Measurements from ENCODE around the gene DNAJC5. TPM values are rescaled to one million over a fixed set of nuclear protein-coding genes. Genes with fewer than 3 reads are reported as not detected.

Gene DNAJC5
- total and polyA plus RNA-seq, 2 of the 8 experiments (the other 6 are each of a cell fraction or from before 2014, with no cell fraction given) = 19.2 to 31.2 TPM

GRCh38 chr20:63863021-63863797 lies 31.7 kb upstream of the DNAJC5 start (continued):
- TF ChIP-seq, protein P1, sequence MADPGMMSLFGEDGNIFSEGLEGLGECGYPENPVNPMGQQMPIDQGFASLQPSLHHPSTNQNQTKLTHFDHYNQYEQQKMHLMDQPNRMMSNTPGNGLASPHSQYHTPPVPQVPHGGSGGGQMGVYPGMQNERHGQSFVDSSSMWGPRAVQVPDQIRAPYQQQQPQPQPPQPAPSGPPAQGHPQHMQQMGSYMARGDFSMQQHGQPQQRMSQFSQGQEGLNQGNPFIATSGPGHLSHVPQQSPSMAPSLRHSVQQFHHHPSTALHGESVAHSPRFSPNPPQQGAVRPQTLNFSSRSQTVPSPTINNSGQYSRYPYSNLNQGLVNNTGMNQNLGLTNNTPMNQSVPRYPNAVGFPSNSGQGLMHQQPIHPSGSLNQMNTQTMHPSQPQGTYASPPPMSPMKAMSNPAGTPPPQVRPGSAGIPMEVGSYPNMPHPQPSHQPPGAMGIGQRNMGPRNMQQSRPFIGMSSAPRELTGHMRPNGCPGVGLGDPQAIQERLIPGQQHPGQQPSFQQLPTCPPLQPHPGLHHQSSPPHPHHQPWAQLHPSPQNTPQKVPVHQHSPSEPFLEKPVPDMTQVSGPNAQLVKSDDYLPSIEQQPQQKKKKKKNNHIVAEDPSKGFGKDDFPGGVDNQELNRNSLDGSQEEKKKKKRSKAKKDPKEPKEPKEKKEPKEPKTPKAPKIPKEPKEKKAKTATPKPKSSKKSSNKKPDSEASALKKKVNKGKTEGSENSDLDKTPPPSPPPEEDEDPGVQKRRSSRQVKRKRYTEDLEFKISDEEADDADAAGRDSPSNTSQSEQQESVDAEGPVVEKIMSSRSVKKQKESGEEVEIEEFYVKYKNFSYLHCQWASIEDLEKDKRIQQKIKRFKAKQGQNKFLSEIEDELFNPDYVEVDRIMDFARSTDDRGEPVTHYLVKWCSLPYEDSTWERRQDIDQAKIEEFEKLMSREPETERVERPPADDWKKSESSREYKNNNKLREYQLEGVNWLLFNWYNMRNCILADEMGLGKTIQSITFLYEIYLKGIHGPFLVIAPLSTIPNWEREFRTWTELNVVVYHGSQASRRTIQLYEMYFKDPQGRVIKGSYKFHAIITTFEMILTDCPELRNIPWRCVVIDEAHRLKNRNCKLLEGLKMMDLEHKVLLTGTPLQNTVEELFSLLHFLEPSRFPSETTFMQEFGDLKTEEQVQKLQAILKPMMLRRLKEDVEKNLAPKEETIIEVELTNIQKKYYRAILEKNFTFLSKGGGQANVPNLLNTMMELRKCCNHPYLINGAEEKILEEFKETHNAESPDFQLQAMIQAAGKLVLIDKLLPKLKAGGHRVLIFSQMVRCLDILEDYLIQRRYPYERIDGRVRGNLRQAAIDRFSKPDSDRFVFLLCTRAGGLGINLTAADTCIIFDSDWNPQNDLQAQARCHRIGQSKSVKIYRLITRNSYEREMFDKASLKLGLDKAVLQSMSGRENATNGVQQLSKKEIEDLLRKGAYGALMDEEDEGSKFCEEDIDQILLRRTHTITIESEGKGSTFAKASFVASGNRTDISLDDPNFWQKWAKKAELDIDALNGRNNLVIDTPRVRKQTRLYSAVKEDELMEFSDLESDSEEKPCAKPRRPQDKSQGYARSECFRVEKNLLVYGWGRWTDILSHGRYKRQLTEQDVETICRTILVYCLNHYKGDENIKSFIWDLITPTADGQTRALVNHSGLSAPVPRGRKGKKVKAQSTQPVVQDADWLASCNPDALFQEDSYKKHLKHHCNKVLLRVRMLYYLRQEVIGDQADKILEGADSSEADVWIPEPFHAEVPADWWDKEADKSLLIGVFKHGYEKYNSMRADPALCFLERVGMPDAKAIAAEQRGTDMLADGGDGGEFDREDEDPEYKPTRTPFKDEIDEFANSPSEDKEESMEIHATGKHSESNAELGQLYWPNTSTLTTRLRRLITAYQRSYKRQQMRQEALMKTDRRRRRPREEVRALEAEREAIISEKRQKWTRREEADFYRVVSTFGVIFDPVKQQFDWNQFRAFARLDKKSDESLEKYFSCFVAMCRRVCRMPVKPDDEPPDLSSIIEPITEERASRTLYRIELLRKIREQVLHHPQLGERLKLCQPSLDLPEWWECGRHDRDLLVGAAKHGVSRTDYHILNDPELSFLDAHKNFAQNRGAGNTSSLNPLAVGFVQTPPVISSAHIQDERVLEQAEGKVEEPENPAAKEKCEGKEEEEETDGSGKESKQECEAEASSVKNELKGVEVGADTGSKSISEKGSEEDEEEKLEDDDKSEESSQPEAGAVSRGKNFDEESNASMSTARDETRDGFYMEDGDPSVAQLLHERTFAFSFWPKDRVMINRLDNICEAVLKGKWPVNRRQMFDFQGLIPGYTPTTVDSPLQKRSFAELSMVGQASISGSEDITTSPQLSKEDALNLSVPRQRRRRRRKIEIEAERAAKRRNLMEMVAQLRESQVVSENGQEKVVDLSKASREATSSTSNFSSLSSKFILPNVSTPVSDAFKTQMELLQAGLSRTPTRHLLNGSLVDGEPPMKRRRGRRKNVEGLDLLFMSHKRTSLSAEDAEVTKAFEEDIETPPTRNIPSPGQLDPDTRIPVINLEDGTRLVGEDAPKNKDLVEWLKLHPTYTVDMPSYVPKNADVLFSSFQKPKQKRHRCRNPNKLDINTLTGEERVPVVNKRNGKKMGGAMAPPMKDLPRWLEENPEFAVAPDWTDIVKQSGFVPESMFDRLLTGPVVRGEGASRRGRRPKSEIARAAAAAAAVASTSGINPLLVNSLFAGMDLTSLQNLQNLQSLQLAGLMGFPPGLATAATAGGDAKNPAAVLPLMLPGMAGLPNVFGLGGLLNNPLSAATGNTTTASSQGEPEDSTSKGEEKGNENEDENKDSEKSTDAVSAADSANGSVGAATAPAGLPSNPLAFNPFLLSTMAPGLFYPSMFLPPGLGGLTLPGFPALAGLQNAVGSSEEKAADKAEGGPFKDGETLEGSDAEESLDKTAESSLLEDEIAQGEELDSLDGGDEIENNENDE (IDR thresholded peaks at IDR 0.05; ENCODE audit: insufficient replicate concordance, low read length) = no peak
- no peak for TF ChIP-seq SUZ12 (IDR thresholded peaks at IDR 0.05; ENCODE audit: low read length)

Measured in H1 (cell line).